ENCODE measurements around the gene C6orf52.

C6orf52 gene

DNA sequence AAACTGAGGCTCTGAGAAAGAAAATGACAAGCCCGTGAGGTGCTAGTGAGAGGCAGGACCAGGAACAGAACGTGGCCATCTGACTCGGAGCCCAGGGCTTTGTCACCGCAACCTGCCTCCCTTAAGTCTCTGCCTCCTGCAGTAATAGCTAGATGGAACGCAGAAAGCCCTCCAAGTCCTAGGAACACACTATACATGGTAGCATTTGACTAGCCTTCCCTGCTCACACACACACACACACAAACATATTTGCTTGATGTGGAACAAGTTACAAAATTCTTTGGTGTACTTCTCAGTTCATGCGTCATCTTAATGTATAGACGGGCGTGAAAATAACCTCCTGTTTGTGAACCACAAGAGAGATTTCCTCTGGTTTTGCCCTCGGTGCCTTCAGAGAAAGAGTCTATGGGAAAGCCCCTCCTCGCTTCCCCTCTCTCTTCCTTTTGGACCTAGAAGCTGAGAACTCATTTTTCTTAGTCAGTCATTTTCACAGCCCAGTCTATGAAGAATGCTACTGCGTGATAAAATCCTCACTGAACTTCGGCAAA, 38.8 kb downstream of the C6orf52 start:
- no peak for DNase-seq (ENCODE audit: low spot score)

DNA sequence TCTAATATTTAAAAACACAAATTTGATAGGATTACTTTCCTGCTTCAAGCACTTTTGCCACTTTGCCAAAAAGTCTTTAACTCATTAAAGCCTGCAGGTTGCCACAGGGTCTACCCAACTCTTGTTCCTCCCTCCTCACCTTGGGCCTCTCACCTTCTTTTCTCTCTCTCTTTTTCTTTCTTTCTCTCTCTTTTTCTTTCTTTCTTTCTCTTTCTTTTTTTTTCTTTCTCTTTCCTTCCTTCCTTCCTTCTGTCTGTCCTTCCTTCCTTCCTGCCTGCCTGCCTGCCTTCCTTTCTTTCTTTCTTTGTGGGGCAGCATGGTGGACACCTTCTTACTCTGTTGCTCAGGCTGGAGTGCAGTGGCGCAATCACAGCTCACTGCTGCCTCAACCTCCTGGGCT, 50.2 kb downstream of the C6orf52 start:
- no peak for DNase-seq (ENCODE audit: low spot score)

DNA sequence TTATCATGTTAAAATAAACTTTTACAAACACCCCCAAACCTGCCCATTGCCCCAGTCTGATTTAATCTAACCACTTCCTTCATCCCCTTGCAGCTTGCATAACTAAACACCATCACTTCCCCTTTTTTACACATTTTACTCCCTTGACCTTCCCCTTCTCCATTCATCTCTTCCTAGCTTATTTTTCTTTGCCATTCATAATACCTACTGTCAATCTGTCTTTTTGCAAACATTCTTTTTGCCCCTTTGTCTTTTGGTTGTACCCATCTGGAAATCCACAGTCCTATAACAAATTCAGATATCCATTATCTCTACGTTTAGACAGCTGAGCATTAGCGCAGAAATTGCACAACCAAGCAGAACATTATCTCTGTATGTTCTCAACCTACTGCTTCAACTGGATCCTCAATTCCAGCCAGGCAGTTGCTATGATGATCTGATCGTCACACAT, 51.2 kb downstream of the C6orf52 start:
- DNase-seq (ENCODE audit: low spot score) = no peak

DNA sequence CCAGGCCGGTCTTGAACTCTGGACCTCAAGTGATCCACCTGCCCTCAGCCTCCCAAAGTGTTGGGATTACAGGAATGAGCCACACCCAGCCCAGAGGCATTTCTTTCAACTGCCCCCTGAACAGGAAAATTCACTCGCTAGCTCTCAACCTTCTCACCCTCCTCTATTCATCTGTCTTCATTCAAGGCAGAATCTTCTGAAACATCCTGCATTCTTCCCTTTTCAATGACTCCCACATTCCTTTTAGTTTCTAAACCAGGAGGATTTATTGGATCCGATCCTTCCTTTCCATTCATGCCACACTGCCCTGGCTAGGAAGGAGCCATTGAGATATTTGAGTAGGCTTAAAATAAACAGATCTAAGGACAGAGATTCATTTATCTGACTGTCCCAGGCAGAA, 52.9 kb downstream of the C6orf52 start:
- no peak for DNase-seq (ENCODE audit: low spot score)

DNA sequence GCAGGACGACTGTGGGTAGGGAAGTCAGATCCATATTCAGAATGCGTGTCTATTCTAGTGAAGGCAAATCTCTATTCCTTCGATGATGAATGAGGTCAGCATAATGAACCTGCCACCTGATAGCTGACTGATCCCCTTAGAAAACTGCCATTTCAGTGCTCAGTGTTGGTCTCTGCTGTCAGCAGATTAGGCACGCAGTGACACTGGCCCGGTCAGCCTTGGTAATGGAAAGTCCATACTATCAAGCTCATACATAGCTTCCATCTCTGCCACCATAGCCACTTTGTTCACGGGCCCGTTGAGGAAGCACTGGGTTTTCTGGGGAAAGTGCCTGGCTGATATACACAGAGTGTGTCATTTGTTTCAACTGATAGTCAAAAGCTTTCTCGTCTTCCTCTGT, 54.0 kb downstream of the C6orf52 start:
- DNase-seq (ENCODE audit: low spot score) = no peak

DNA sequence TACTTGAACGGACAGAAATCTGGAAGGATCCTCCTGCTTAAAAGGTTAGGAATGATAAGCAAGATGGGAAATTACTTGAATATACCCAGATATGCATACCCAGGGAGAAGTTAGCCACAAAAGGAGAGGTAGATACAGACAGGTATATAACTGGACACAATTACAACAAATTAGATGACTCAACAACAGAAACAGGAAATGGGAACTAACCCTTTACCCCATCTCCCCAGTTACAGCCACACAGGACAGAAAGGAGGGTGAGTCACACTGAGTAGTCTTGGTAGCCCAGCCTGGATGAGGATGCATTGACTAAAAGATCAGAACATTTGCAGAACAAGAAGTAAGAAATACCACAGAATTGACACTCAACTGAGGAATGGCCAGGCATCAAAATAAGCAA, 61.2 kb downstream of the C6orf52 start:
- peak; percentile 46 for DNase-seq (ENCODE audit: low spot score)

DNA sequence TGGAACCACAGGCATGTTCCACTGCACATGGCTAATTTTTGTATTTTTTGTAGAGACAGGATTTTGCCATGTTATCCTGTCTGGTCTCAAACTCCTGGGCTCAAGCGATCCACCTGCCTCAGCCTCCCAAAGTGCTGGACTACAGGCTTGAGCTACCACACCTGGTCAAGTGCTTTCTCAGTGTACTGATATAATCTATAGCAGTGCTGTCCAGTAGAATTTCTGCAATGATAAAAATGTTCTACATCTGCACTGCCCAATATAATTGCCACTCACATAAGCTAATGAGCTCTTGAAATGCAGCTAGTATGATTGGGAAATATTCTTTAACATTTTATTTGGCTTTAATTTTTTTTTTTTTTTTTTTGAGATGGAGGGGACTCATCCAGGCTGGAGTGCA, 64.2 kb downstream of the C6orf52 start:
- no peak for DNase-seq (ENCODE audit: low spot score)

DNA sequence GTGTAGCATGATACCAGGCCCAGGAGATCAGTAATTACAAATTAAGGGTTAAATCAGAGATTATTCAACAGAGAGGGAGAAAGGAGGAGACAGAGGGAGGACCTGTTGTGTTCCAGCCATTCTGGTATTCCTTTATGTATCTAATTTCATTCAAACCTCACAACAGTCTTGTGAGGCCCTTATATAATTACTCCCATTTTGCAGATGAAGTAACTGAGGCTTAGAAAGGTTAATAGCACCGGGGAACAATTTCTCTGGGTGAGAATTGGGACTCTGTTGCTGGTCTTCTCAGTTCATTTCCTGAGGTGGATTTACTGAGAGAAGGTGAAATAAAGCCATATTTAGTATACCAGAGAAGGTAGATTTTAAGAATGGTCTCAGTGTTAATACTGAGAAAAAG, 66.6 kb downstream of the C6orf52 start:
- no peak for DNase-seq (ENCODE audit: low spot score)

DNA sequence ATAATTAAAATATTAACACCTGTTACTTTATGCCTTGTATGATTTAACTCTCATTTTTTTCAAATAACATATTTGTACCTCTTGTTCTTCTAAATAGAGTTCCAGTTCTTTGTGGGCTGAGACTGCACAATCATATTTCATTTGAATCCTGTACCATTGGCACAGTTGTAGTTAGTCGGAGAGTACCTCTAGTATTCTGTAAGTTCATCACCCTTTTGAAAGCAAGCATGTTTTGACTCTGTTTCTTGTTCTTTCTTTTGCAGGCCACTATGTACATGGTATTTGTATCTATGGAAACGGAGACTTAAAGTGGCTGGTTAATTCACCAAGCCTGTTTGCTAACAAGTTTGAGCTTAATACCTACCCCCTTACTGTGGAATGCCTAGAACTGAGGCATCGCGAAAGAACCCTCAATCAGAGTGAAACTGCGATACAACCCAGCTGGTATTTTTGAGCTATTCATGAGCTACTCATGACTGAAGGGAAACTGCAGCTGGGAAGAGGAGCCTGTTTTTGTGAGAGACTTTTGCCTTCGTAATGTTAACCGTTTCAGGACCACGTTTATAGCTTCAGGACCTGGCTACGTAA, 68.2 kb downstream of the C6orf52 start:
- DNase-seq (ENCODE audit: low spot score) = no peak

DNA sequence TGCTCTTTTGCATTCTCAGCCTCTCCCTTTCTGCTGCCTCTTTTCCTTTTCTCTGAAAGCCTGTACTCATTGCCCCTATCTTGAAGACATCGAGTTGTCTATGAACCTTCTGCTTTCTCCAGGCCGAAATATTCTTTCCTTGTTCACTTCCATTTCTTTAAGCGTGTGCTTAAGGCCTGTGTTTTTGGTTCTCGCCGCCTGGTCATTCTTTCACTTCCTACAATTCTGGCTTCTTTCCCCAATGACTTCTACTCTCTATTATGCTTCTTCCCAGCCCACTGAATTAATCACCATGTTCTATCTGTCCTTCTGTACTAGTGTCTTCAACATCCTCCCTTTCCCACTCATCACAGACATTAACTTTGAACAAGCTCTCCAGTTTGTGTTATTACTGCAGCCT, 69.6 kb downstream of the C6orf52 start:
- no peak for DNase-seq (ENCODE audit: low spot score)

DNA sequence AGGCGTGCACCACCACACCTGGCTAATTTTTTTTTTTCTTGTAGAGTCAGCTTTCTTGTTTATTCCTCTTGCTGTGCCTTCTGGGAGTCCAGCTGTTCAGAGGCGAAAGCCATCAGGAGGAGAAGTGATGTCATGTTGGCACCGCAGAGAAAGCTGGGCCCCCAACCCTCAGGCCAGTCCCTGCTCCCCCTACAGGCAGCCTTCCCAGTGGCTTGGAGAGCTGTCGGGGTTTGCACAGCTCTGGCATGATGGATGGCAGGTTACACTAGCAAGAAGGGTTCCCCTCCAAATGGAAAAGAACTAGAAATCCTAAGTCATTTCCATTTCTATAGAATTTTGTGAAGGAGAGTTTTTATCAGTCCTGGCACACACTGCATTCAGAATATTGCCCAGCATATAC, 72.6 kb downstream of the C6orf52 start:
- DNase-seq (ENCODE audit: low spot score) = no peak
